IMR-90 (cell line): Measurements from ENCODE around the gene R3HDM2. TPM values are rescaled to one million over a fixed set of nuclear protein-coding genes. Genes with fewer than 3 reads are reported as not detected.
A peak's percentile ranks its signal among the peaks of the same experiment; 100 is the strongest.

Source experiments
- ATAC-seq: fragments of 200-7000 bp; cut with Tn5 transposase; 2 replicates; pipeline ENCODE4 v1.9.1; 2020; ENCODE audit warnings: low read depth, mild to moderate bottlenecking, moderate library complexity
- BruUV-seq: library from RNA; stranded (reverse); fragments of 400-500 nt; replicated peaks from 2 replicates; lab custom pipeline; 2021; lab: Mats Ljungman, UMichigan
- CTCF ChIA-PET: fragments of 300-600 bp; formaldehyde crosslinking; extraction: SDS; loops from one replicate; lab custom pipeline; 2021; ENCODE audit warnings: antibody characterized with exemption; lab: Yijun Ruan, JAX
- POLR2A ChIA-PET: fragments of 300-600 bp; sonication (Branson Sonifier 250); formaldehyde crosslinking; loops from one replicate; lab custom pipeline; 2022; ENCODE audit warnings: antibody characterized with exemption; ENCODE audit not compliant: unreplicated experiment; lab: Charles Lee
- DNase-seq: peaks from one replicate; pipeline ENCODE4 v3.0.0; 2013
- H2AFZ ChIP-seq: replicated peaks from 2 replicates; pipeline ENCODE3; 2013; ENCODE audit warnings: low read length, mild to moderate bottlenecking; ENCODE audit not compliant: poor library complexity
- H2AK5ac ChIP-seq: 2 replicates; pipeline ENCODE4 v1.6.1; 2013; ENCODE audit warnings: low read depth, low read length, inconsistent platforms
- H2AK9ac ChIP-seq: replicated peaks from 2 replicates; pipeline ENCODE3; 2013; ENCODE audit warnings: mild to moderate bottlenecking, low read depth, low read length, moderate library complexity; ENCODE audit not compliant: poor library complexity
- H2BK120ac ChIP-seq: 2 replicates; pipeline ENCODE4 v1.6.1; 2013; ENCODE audit warnings: low read depth, low read length, inconsistent platforms
- H2BK15ac ChIP-seq: 3 replicates; pipeline ENCODE4 v1.6.1; 2013; ENCODE audit warnings: low read depth, low read length, inconsistent platforms
- H2BK20ac ChIP-seq: 2 replicates; pipeline ENCODE4 v1.6.1; 2013; ENCODE audit warnings: low read depth, mild to moderate bottlenecking, inconsistent platforms, low read length, moderate library complexity
- H2BK5ac ChIP-seq: 2 replicates; pipeline ENCODE4 v1.6.1; 2013; ENCODE audit warnings: mild to moderate bottlenecking, low read depth, low read length, inconsistent platforms; ENCODE audit not compliant: poor library complexity, severe bottlenecking
- H3K14ac ChIP-seq: replicated peaks from 2 replicates; pipeline ENCODE4 v1.6.1; 2013; ENCODE audit warnings: low read depth, low read length, inconsistent platforms
- H3K18ac ChIP-seq: 2 replicates; pipeline ENCODE4 v1.6.1; 2013; ENCODE audit warnings: low read depth, low read length, control low read depth
- H3K23ac ChIP-seq: 2 replicates; pipeline ENCODE4 v1.6.1; 2013; ENCODE audit warnings: low read depth, low read length, inconsistent platforms
- H3K27ac ChIP-seq: 2 replicates; pipeline ENCODE4 v1.5.1; 2013; ENCODE audit warnings: mild to moderate bottlenecking, control low read depth, low read length; ENCODE audit not compliant: insufficient read depth
- H3K27me3 ChIP-seq: 2 replicates; pipeline ENCODE4 v1.6.1; 2013; ENCODE audit warnings: low read length; ENCODE audit not compliant: control insufficient read depth, insufficient read depth
- H3K36me3 ChIP-seq: 2 replicates; pipeline ENCODE4 v1.6.1; 2013; ENCODE audit warnings: low read length, mixed read lengths; ENCODE audit not compliant: control insufficient read depth, insufficient read depth
- H3K4ac ChIP-seq: 2 replicates; pipeline ENCODE4 v1.6.1; 2013; ENCODE audit warnings: low read depth, low read length, inconsistent platforms
- H3K4me1 ChIP-seq: 2 replicates; pipeline ENCODE4 v1.6.1; 2013; ENCODE audit warnings: low read length, mixed read lengths; ENCODE audit not compliant: control insufficient read depth, insufficient read depth
- H3K4me2 ChIP-seq: 2 replicates; pipeline ENCODE4 v1.6.1; 2013; ENCODE audit warnings: low read depth, mild to moderate bottlenecking, control low read depth, low read length, moderate library complexity
- H3K4me3 ChIP-seq: 2 replicates; pipeline ENCODE4 v1.5.1; 2013; ENCODE audit warnings: low read depth, mild to moderate bottlenecking, control low read depth, low read length, moderate library complexity; ENCODE audit not compliant: insufficient read depth
- H3K56ac ChIP-seq: 2 replicates; pipeline ENCODE4 v1.6.1; 2013; ENCODE audit warnings: low read length, inconsistent platforms; ENCODE audit not compliant: insufficient read depth; ENCODE audit errors: extremely low read depth
- H3K79me1 ChIP-seq, 2 experiments: 2 replicates each; pipeline ENCODE4 v1.6.1; 2013; ENCODE audit warnings: low read length in 2 of 2, inconsistent platforms in 1 of 2, low read depth in 1 of 2
- H3K9ac ChIP-seq: 2 replicates; pipeline ENCODE4 v1.6.1; 2013; ENCODE audit warnings: low read depth, low read length, control low read depth
- H3K9me1 ChIP-seq: 2 replicates; pipeline ENCODE4 v1.6.1; 2013; ENCODE audit warnings: low read length, inconsistent platforms; ENCODE audit not compliant: insufficient read depth
- H3K9me3 ChIP-seq: 2 replicates; pipeline ENCODE4 v1.6.1; 2013; ENCODE audit warnings: low read length; ENCODE audit not compliant: control insufficient read depth, insufficient read depth
- H4K20me1 ChIP-seq: 2 replicates; pipeline ENCODE4 v1.6.1; 2013; ENCODE audit warnings: low read length, inconsistent platforms; ENCODE audit not compliant: insufficient read depth
- H4K5ac ChIP-seq: 2 replicates; pipeline ENCODE4 v1.6.1; 2013; ENCODE audit warnings: mild to moderate bottlenecking, low read depth, low read length, control low read depth
- H4K8ac ChIP-seq, 2 experiments: 2 replicates each; pipeline ENCODE4 v1.6.1; 2013; ENCODE audit warnings: low read depth in 2 of 2, low read length in 2 of 2, control low read depth in 1 of 2, inconsistent platforms in 1 of 2
- H4K91ac ChIP-seq: 2 replicates; pipeline ENCODE4 v1.6.1; 2013; ENCODE audit warnings: low read depth, low read length, inconsistent platforms; ENCODE audit not compliant: insufficient read depth
- BHLHE40 ChIP-seq: fragments of 150-350 bp; IDR thresholded peaks from 2 replicates; pipeline ENCODE4 v1.6.1; 2016; ENCODE audit warnings: mild to moderate bottlenecking, low read depth, low read length
- FOS ChIP-seq: fragments of 150-350 bp; IDR thresholded peaks from 2 replicates; pipeline ENCODE4 v1.6.1; 2016; ENCODE audit warnings: low read depth, low read length
- MAFK ChIP-seq: IDR thresholded peaks from 2 replicates; pipeline ENCODE4 v1.6.1; 2012; ENCODE audit warnings: low read depth, low read length, improper control_type of control experiment
- MAZ ChIP-seq: IDR thresholded peaks from 2 replicates; pipeline ENCODE4 v1.6.1; 2012; ENCODE audit warnings: low read depth, mild to moderate bottlenecking, low read length, improper control_type of control experiment, moderate library complexity, borderline replicate concordance
- MXI1 ChIP-seq: IDR thresholded peaks from 2 replicates; pipeline ENCODE4 v1.6.1; 2012; ENCODE audit warnings: low read depth, mild to moderate bottlenecking, low read length, moderate library complexity, borderline replicate concordance
- NFE2L2 ChIP-seq: fragments of 150-350 bp; IDR thresholded peaks from 2 replicates; pipeline ENCODE4 v1.6.1; 2016; ENCODE audit warnings: low read depth, mild to moderate bottlenecking, low read length
- RAD21 ChIP-seq: IDR thresholded peaks from 2 replicates; pipeline ENCODE4 v1.6.1; 2012; ENCODE audit warnings: low read length, improper control_type of control experiment
- RFX5 ChIP-seq: IDR thresholded peaks from 2 replicates; pipeline ENCODE4 v1.8.0; 2012; ENCODE audit warnings: low read depth, mild to moderate bottlenecking, low read length, moderate library complexity
- SMC3 ChIP-seq: fragments of 150-350 bp; IDR thresholded peaks from 2 replicates; pipeline ENCODE4 v1.6.1; 2016; ENCODE audit warnings: low read depth, mild to moderate bottlenecking, antibody characterized with exemption, low read length, moderate library complexity
- WGBS, 2 experiments: methylation state at CpG; one replicate each; pipeline versions ENCODE4 v1.1.5 to v1.1.7; 2013; ENCODE audit warnings: missing lambda C conversion rate in 2 of 2; ENCODE audit not compliant: insufficient read length in 1 of 2; ENCODE audit errors: extremely low coverage in 2 of 2; 5-methylcytosine and 5-hydroxymethylcytosine counted together
- dilution Hi-C: fragments of 300-500 bp; cut with HindIII; formaldehyde crosslinking; loops from one replicate; pipeline ENCODE4 v1.14.3; 2018; ENCODE audit warnings: low sequenced_read_pairs; ENCODE audit not compliant: unreplicated experiment
- in situ Hi-C: fragments of 300-500 bp; cut with MboI; formaldehyde crosslinking; loops from 3 replicates; pipeline ENCODE4 v1.14.3; 2019; ENCODE audit warnings: low sequenced_read_pairs, inconsistent platforms, mixed read lengths
- intact Hi-C: fragments of 100-400 bp; cut with micrococcal nuclease; formaldehyde crosslinking; loops from 2 replicates; pipeline ENCODE4 v1.10.0; 2022
- polyA plus RNA-seq, 3 experiments: library from polyadenylated mRNA; depleted of rRNA; stranded (reverse); fragments of >200 nt; gene quantifications; 2 replicates each; pipeline ENCODE4 v1.2.3, GENCODE V29; 2012; ENCODE audit warnings: low replicate concordance in 1 of 3
- total RNA-seq: library from RNA; depleted of rRNA; stranded (reverse); fragments of >200 nt; gene quantifications from 2 replicates; pipeline ENCODE4 v1.2.3, GENCODE V29; 2012
- TF ChIP-seq, protein P1 (sequence below): fragments of 150-350 bp; IDR thresholded peaks from 2 replicates; pipeline ENCODE4 v1.6.1; 2016; ENCODE audit warnings: low read depth, mild to moderate bottlenecking, low read length, moderate library complexity, borderline replicate concordance
- TF ChIP-seq, protein P2 (sequence below): fragments of 150-350 bp; IDR thresholded peaks from 2 replicates; pipeline ENCODE4 v1.6.1; 2017; ENCODE audit warnings: mild to moderate bottlenecking, antibody characterized with exemption, low read length, low read depth
- TF ChIP-seq, protein P3 (sequence below): conservative IDR thresholded peaks from 2 replicates; pipeline ENCODE4 v1.5.1; 2012; ENCODE audit warnings: mild to moderate bottlenecking, low read depth, low read length, improper control_type of control experiment

R3HDM2 gene
- total and polyA plus RNA-seq, 2 of the 4 experiments (the other 2 are of a cell fraction): 7.5 to 28.4 TPM

DNA sequence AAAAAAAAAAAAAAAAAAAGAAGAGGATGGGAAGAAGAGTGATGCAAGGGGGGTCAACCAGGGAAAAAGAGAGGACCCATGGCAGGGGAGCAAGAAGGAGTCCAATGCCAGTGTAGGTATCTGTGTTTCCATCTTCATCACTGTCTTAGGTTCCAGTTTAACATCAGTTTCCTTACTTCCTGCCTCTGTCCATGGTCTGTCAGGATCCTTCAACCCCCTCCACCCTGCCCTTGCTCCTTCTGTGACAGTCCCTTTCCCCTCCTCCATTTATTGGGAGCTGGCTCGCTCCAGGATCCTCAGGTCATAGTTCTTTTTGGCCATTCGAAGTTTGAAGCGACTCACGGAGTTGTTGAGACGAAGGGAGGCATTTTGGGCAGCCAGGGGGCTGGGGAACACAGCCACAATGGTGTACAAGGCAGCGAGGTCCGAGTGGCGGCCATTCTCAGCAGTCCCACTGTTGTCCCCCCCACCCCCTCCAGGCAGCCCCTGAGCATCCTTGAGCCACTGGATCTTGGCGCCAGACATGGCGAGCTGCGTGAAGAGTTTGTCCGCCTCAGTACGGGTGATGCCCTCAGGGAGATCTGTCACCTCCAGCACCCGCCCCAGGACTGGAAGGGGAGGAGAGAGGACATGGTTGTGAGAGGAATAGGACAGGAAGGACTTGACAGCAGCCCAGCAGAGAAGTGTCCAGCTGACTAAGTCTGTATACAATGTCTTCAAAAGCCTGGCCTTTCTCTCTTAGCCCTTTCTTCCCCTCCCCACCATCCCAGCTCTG lies 176.2 kb downstream of the R3HDM2 start (continued):
- TF ChIP-seq FOS: no peak

DNA sequence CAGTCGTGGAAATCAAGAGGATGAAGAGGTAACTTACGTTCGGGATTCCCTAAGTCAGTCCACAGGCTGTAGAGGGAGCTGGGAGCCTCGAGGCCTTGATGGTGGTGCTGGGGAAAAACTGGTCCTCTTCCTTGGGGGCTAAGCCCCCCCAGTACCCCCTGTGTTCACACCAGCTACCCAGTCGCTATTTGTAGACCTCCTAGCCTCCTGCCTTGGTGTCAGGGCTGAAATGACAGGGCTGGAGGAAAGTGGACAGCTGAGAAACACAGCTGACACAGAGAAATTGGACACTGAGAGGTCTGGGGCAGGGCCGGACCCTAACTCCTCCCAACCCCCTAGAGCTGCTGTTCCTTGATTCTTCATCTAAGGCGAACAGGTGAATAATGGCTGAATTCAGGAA lies 179.9 kb downstream of the R3HDM2 start, which contains the start of gene STAC3:
Gene STAC3 (minus strand): TSS at position 232 of the 400 bp plus-strand sequence. CDS start 1,551 bp downstream, outside the sequence.
- POLR2A ChIA-PET: no interaction called here
- dilution Hi-C loops: no loop called here
- TF ChIP-seq RAD21: no peak
- TF ChIP-seq, protein P1, sequence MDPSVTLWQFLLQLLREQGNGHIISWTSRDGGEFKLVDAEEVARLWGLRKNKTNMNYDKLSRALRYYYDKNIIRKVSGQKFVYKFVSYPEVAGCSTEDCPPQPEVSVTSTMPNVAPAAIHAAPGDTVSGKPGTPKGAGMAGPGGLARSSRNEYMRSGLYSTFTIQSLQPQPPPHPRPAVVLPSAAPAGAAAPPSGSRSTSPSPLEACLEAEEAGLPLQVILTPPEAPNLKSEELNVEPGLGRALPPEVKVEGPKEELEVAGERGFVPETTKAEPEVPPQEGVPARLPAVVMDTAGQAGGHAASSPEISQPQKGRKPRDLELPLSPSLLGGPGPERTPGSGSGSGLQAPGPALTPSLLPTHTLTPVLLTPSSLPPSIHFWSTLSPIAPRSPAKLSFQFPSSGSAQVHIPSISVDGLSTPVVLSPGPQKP: no peak
- no peak for TF ChIP-seq BHLHE40
- no peak for TF ChIP-seq SMC3
- TF ChIP-seq FOS: no peak
- TF ChIP-seq, protein P2, sequence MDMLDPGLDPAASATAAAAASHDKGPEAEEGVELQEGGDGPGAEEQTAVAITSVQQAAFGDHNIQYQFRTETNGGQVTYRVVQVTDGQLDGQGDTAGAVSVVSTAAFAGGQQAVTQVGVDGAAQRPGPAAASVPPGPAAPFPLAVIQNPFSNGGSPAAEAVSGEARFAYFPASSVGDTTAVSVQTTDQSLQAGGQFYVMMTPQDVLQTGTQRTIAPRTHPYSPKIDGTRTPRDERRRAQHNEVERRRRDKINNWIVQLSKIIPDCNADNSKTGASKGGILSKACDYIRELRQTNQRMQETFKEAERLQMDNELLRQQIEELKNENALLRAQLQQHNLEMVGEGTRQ: no peak
- no peak for TF ChIP-seq MAFK
- TF ChIP-seq RFX5: no peak
- no peak for TF ChIP-seq NFE2L2
- TF ChIP-seq, protein P3, sequence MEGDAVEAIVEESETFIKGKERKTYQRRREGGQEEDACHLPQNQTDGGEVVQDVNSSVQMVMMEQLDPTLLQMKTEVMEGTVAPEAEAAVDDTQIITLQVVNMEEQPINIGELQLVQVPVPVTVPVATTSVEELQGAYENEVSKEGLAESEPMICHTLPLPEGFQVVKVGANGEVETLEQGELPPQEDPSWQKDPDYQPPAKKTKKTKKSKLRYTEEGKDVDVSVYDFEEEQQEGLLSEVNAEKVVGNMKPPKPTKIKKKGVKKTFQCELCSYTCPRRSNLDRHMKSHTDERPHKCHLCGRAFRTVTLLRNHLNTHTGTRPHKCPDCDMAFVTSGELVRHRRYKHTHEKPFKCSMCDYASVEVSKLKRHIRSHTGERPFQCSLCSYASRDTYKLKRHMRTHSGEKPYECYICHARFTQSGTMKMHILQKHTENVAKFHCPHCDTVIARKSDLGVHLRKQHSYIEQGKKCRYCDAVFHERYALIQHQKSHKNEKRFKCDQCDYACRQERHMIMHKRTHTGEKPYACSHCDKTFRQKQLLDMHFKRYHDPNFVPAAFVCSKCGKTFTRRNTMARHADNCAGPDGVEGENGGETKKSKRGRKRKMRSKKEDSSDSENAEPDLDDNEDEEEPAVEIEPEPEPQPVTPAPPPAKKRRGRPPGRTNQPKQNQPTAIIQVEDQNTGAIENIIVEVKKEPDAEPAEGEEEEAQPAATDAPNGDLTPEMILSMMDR: no peak
- TF ChIP-seq MXI1: no peak
- TF ChIP-seq MAZ: no peak

More for the DNA sequence above, 179.9 kb downstream of the R3HDM2 start, which contains the start of gene STAC3:
- CTCF ChIA-PET: interaction anchor here (1.0 kb wide), 1 partner anchor 24 kb away, joined by 3 read pairs; no protein-coding TSS in a partner anchor
- H4K91ac ChIP-seq: no peak within 1 kb of the TSS
- H3K56ac ChIP-seq: no peak within 1 kb of the TSS
- H4K20me1 ChIP-seq: peaks cover 5% of the 10 kb centered on the region; the same call in 1 of the 2 replicates
- no peaks in the 10 kb centered on the region for H3K27me3 ChIP-seq
- H3K9me3 ChIP-seq: no peaks in the 10 kb centered on the region
- H2AK9ac ChIP-seq: no peak within 1 kb of the TSS
- no peak within 1 kb of the TSS for H2AK5ac ChIP-seq
- peaks cover 0 to 4% of the 10 kb centered on the region in 2 experiments; a peak in 1 of 4 replicates for H3K79me1 ChIP-seq
- H4K5ac ChIP-seq: no peak within 1 kb of the TSS
- no peak within 1 kb of the TSS for H3K4ac ChIP-seq
- H3K27ac ChIP-seq: no peak within 1 kb of the TSS
- H2BK20ac ChIP-seq: no peak within 1 kb of the TSS
- H3K4me1 ChIP-seq: peaks cover 4% of the 10 kb centered on the region; the same call in 1 of the 2 replicates
- H3K36me3 ChIP-seq: peaks cover 10% of the 10 kb centered on the region
- no peak within 1 kb of the TSS for H3K23ac ChIP-seq
- DNase-seq (no peak), ATAC-seq (no peak)
- H2BK15ac ChIP-seq: no peak within 1 kb of the TSS
- H3K9me1 ChIP-seq: peaks cover 8% of the 10 kb centered on the region
- H3K14ac ChIP-seq: peak within 1 kb of the TSS; percentile 41; the same call in 1 of the 2 replicates
- H2AFZ ChIP-seq: no peak within 1 kb of the TSS
- no peak within 1 kb of the TSS for H3K4me3 ChIP-seq
- intact Hi-C loops: no loop called here
- H3K4me2 ChIP-seq: no peak within 1 kb of the TSS
- peak within 1 kb of the TSS in 1 of 2 experiments; percentile 25; a peak in 1 of 4 replicates for H4K8ac ChIP-seq
- no TSS peak for BruUV-seq
- no peak within 1 kb of the TSS for H2BK5ac ChIP-seq
- no peak within 1 kb of the TSS for H3K9ac ChIP-seq
- no peak within 1 kb of the TSS for H3K18ac ChIP-seq
- no peak within 1 kb of the TSS for H2BK120ac ChIP-seq
- in situ Hi-C loops: no loop called here
- 57% methylated on average over 3 of the region's 7 CpGs; no CpG with 5 or more reads in 1 of the 2 experiments for WGBS, 2 experiments
